ENCODE data around the gene MAP4K4. TPM values are rescaled to one million over a fixed set of nuclear protein-coding genes. Genes with fewer than 3 reads are reported as not detected.
"Not testable (repeated sequence)": the region's sequence is repeated elsewhere in the genome, so short reads cannot be mapped to it uniquely, and the experiment has no call there.

The MAP4K4 gene
- polyA plus RNA-seq, 2 donors = 19.6 to 24.1 TPM

- Histone ChIP-seq H3K27ac (ENCODE audit: low read depth in 2 of 2, low read length in 1 of 2) (no peak overlapping the region), H3K27me3 (ENCODE audit: control insufficient read depth in 1 of 2, insufficient read depth in 2 of 2, low read length in 2 of 2) (no peaks in the 10 kb centered on the region), H3K4me1 (ENCODE audit: control insufficient read depth in 2 of 2, insufficient read depth in 2 of 2, low read length in 1 of 2) (no peaks in the 10 kb centered on the region), H3K36me3 (ENCODE audit: control insufficient read depth in 2 of 2, insufficient read depth in 2 of 2, low read length in 1 of 2) (no peaks in the 10 kb centered on the region), H3K9me3 (ENCODE audit: control insufficient read depth in 2 of 2, insufficient read depth in 1 of 2, low read depth in 1 of 2, low read length in 1 of 2) (peaks cover 2 to 7% of the 10 kb centered on the region in 2 donors), H3K4me3 (ENCODE audit: low read depth in 1 of 2, low read length in 2 of 2) (no peak overlapping the region)
- WGBS, 2 donors = 78 to 81% methylated on average over 9 of the region's 9 CpGs
These were observed 208.3 kb downstream of the MAP4K4 start for GRCh38 chr2:101905746-101906336.

GRCh38 chr2:101909760-101910159, 212.3 kb downstream of the MAP4K4 start:
- H3K9me3 ChIP-seq (ENCODE audit: control insufficient read depth in 2 of 2, insufficient read depth in 1 of 2, low read depth in 1 of 2, low read length in 1 of 2) = peaks cover 0 to 2% of the 10 kb centered on the region in 2 donors
- WGBS, 2 donors = 81 to 86% methylated on average over 1 of the region's 1 CpG
- H3K4me1 ChIP-seq (ENCODE audit: control insufficient read depth in 2 of 2, insufficient read depth in 2 of 2, low read length in 1 of 2) = no peaks in the 10 kb centered on the region
- no peaks in the 10 kb centered on the region for H3K36me3 ChIP-seq (ENCODE audit: control insufficient read depth in 2 of 2, insufficient read depth in 2 of 2, low read length in 1 of 2)
- no peak overlapping the region for H3K4me3 ChIP-seq (ENCODE audit: low read depth in 1 of 2, low read length in 2 of 2)
- no peaks in the 10 kb centered on the region for H3K27me3 ChIP-seq (ENCODE audit: control insufficient read depth in 1 of 2, insufficient read depth in 2 of 2, low read length in 2 of 2)
- H3K27ac ChIP-seq (ENCODE audit: low read depth in 2 of 2, low read length in 1 of 2) = no peak overlapping the region

GRCh38 chr2:101912545-101912944, 215.0 kb downstream of the MAP4K4 start:
- Histone ChIP-seq H3K27ac (ENCODE audit: low read depth in 2 of 2, low read length in 1 of 2) (no peak overlapping the region), H3K27me3 (ENCODE audit: control insufficient read depth in 1 of 2, insufficient read depth in 2 of 2, low read length in 2 of 2) (no peaks in the 10 kb centered on the region), H3K4me1 (ENCODE audit: control insufficient read depth in 2 of 2, insufficient read depth in 2 of 2, low read length in 1 of 2) (no peaks in the 10 kb centered on the region), H3K9me3 (ENCODE audit: control insufficient read depth in 2 of 2, insufficient read depth in 1 of 2, low read depth in 1 of 2, low read length in 1 of 2) (no peaks in the 10 kb centered on the region), H3K36me3 (ENCODE audit: control insufficient read depth in 2 of 2, insufficient read depth in 2 of 2, low read length in 1 of 2) (no peaks in the 10 kb centered on the region), H3K4me3 (ENCODE audit: low read depth in 1 of 2, low read length in 2 of 2) (no peak overlapping the region)
- 77 to 80% methylated on average over 2 of the region's 2 CpGs for WGBS, 2 donors

- Histone ChIP-seq H3K27ac (ENCODE audit: low read depth in 2 of 2, low read length in 1 of 2) (no peak overlapping the region), H3K4me1 (ENCODE audit: control insufficient read depth in 2 of 2, insufficient read depth in 2 of 2, low read length in 1 of 2) (no peaks in the 10 kb centered on the region), H3K9me3 (ENCODE audit: control insufficient read depth in 2 of 2, insufficient read depth in 1 of 2, low read depth in 1 of 2, low read length in 1 of 2) (peaks cover 5 to 6% of the 10 kb centered on the region in 2 donors), H3K27me3 (ENCODE audit: control insufficient read depth in 1 of 2, insufficient read depth in 2 of 2, low read length in 2 of 2) (no peaks in the 10 kb centered on the region), H3K36me3 (ENCODE audit: control insufficient read depth in 2 of 2, insufficient read depth in 2 of 2, low read length in 1 of 2) (peaks cover 0 to 2% of the 10 kb centered on the region in 2 donors), H3K4me3 (ENCODE audit: low read depth in 1 of 2, low read length in 2 of 2) (no peak overlapping the region)
- 74 to 76% methylated on average over 5 of the region's 5 CpGs for WGBS, 2 donors
These were observed 223.9 kb downstream of the MAP4K4 start for GRCh38 chr2:101921319-101921952.

- Histone ChIP-seq H3K36me3 (ENCODE audit: control insufficient read depth in 2 of 2, insufficient read depth in 2 of 2, low read length in 1 of 2) (peaks cover 0 to 2% of the 10 kb centered on the region in 2 donors), H3K4me3 (ENCODE audit: low read depth in 1 of 2, low read length in 2 of 2) (no peak overlapping the region), H3K27me3 (ENCODE audit: control insufficient read depth in 1 of 2, insufficient read depth in 2 of 2, low read length in 2 of 2) (no peaks in the 10 kb centered on the region), H3K27ac (ENCODE audit: low read depth in 2 of 2, low read length in 1 of 2) (no peak overlapping the region), H3K9me3 (ENCODE audit: control insufficient read depth in 2 of 2, insufficient read depth in 1 of 2, low read depth in 1 of 2, low read length in 1 of 2) (peaks cover 5 to 6% of the 10 kb centered on the region in 2 donors), H3K4me1 (ENCODE audit: control insufficient read depth in 2 of 2, insufficient read depth in 2 of 2, low read length in 1 of 2) (no peaks in the 10 kb centered on the region)
- WGBS, 2 donors = 98 to 100% methylated on average over 2 of the region's 2 CpGs
These were observed 224.4 kb downstream of the MAP4K4 start for GRCh38 chr2:101921953-101922325.

GRCh38 chr2:101924311-101924710, 226.8 kb downstream of the MAP4K4 start:
- not testable (repeated sequence) for H3K36me3 ChIP-seq (ENCODE audit: control insufficient read depth in 2 of 2, insufficient read depth in 2 of 2, low read length in 1 of 2); H3K27ac ChIP-seq (ENCODE audit: low read depth in 2 of 2, low read length in 1 of 2); H3K4me3 ChIP-seq (ENCODE audit: low read depth in 1 of 2, low read length in 2 of 2); H3K4me1 ChIP-seq (ENCODE audit: control insufficient read depth in 2 of 2, insufficient read depth in 2 of 2, low read length in 1 of 2); H3K27me3 ChIP-seq (ENCODE audit: control insufficient read depth in 1 of 2, insufficient read depth in 2 of 2, low read length in 2 of 2)
- peaks cover 11 to 12% of the 10 kb centered on the region in 2 donors for H3K9me3 ChIP-seq (ENCODE audit: control insufficient read depth in 2 of 2, insufficient read depth in 1 of 2, low read depth in 1 of 2, low read length in 1 of 2)

- no peak overlapping the region for H3K4me3 ChIP-seq (ENCODE audit: low read depth in 1 of 2, low read length in 2 of 2)
- no peaks in the 10 kb centered on the region for H3K4me1 ChIP-seq (ENCODE audit: control insufficient read depth in 2 of 2, insufficient read depth in 2 of 2, low read length in 1 of 2)
- H3K36me3 ChIP-seq (ENCODE audit: control insufficient read depth in 2 of 2, insufficient read depth in 2 of 2, low read length in 1 of 2) = no peaks in the 10 kb centered on the region
- WGBS, 2 donors = 76 to 83% methylated on average over 3 of the region's 3 CpGs
- H3K27me3 ChIP-seq (ENCODE audit: control insufficient read depth in 1 of 2, insufficient read depth in 2 of 2, low read length in 2 of 2) = no peaks in the 10 kb centered on the region
- no peak overlapping the region for H3K27ac ChIP-seq (ENCODE audit: low read depth in 2 of 2, low read length in 1 of 2)
- peaks cover 5 to 7% of the 10 kb centered on the region in 2 donors for H3K9me3 ChIP-seq (ENCODE audit: control insufficient read depth in 2 of 2, insufficient read depth in 1 of 2, low read depth in 1 of 2, low read length in 1 of 2)
These were observed 232.5 kb downstream of the MAP4K4 start for GRCh38 chr2:101930019-101930418.

GRCh38 chr2:101930847-101931246, 233.3 kb downstream of the MAP4K4 start:
- Histone ChIP-seq H3K36me3 (ENCODE audit: control insufficient read depth in 2 of 2, insufficient read depth in 2 of 2, low read length in 1 of 2) (no peaks in the 10 kb centered on the region), H3K4me1 (ENCODE audit: control insufficient read depth in 2 of 2, insufficient read depth in 2 of 2, low read length in 1 of 2) (no peaks in the 10 kb centered on the region), H3K27me3 (ENCODE audit: control insufficient read depth in 1 of 2, insufficient read depth in 2 of 2, low read length in 2 of 2) (no peaks in the 10 kb centered on the region), H3K27ac (ENCODE audit: low read depth in 2 of 2, low read length in 1 of 2) (no peak overlapping the region), H3K9me3 (ENCODE audit: control insufficient read depth in 2 of 2, insufficient read depth in 1 of 2, low read depth in 1 of 2, low read length in 1 of 2) (peaks cover 4 to 7% of the 10 kb centered on the region in 2 donors), H3K4me3 (ENCODE audit: low read depth in 1 of 2, low read length in 2 of 2) (no peak overlapping the region)
- 77 to 86% methylated on average over 4 of the region's 4 CpGs for WGBS, 2 donors

- H3K27me3 ChIP-seq (ENCODE audit: control insufficient read depth in 1 of 2, insufficient read depth in 2 of 2, low read length in 2 of 2) = no peaks in the 10 kb centered on the region
- H3K4me1 ChIP-seq (ENCODE audit: control insufficient read depth in 2 of 2, insufficient read depth in 2 of 2, low read length in 1 of 2) = no peaks in the 10 kb centered on the region
- H3K36me3 ChIP-seq (ENCODE audit: control insufficient read depth in 2 of 2, insufficient read depth in 2 of 2, low read length in 1 of 2) = no peaks in the 10 kb centered on the region
- H3K4me3 ChIP-seq (ENCODE audit: low read depth in 1 of 2, low read length in 2 of 2) = no peak overlapping the region
- no peak overlapping the region for H3K27ac ChIP-seq (ENCODE audit: low read depth in 2 of 2, low read length in 1 of 2)
- peaks cover 4 to 7% of the 10 kb centered on the region in 2 donors for H3K9me3 ChIP-seq (ENCODE audit: control insufficient read depth in 2 of 2, insufficient read depth in 1 of 2, low read depth in 1 of 2, low read length in 1 of 2)
- 65 to 68% methylated on average over 3 of the region's 3 CpGs for WGBS, 2 donors
These were observed 233.9 kb downstream of the MAP4K4 start for GRCh38 chr2:101931402-101931801.

- 76 to 77% methylated on average over 4 of the region's 4 CpGs for WGBS, 2 donors
- H3K4me1 ChIP-seq (ENCODE audit: control insufficient read depth in 2 of 2, insufficient read depth in 2 of 2, low read length in 1 of 2); H3K9me3 ChIP-seq (ENCODE audit: control insufficient read depth in 2 of 2, insufficient read depth in 1 of 2, low read depth in 1 of 2, low read length in 1 of 2); H3K27me3 ChIP-seq (ENCODE audit: control insufficient read depth in 1 of 2, insufficient read depth in 2 of 2, low read length in 2 of 2); H3K27ac ChIP-seq (ENCODE audit: low read depth in 2 of 2, low read length in 1 of 2); H3K36me3 ChIP-seq (ENCODE audit: control insufficient read depth in 2 of 2, insufficient read depth in 2 of 2, low read length in 1 of 2); H3K4me3 ChIP-seq (ENCODE audit: low read depth in 1 of 2, low read length in 2 of 2): not testable (repeated sequence)
These were observed 238.3 kb downstream of the MAP4K4 start for GRCh38 chr2:101935764-101936163.

Data from esophagus (tissue), 2 donors.